ENCODE results near the gene MBD3.

Gene MBD3

DNA sequence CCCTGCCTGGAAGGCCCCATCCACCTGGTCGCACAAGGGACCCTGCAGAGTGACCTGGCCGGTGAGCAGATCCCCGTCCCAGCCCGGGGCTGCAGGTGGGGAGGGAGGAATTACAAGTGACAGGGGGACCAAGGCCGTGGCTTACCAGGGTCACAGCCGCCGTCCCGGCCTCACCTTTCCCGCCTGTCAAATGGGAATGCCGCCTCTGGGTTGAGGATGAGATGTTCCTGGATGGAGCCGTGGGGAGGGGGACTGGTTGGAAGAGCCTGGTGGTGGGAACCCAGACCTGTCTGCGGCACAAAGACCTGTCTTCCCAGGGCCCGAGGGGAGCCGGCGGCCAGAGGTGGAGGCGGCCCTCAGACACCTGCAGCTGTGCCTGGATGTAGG is 63.2 kb downstream of the MBD3 start (continued):
- TF ChIP-seq ESRRG (CRISPR knock-in tag; IDR thresholded peaks at IDR 0.05) (no peak), ZNF8 (CRISPR knock-in tag; IDR thresholded peaks at IDR 0.05) (no peak)

DNA sequence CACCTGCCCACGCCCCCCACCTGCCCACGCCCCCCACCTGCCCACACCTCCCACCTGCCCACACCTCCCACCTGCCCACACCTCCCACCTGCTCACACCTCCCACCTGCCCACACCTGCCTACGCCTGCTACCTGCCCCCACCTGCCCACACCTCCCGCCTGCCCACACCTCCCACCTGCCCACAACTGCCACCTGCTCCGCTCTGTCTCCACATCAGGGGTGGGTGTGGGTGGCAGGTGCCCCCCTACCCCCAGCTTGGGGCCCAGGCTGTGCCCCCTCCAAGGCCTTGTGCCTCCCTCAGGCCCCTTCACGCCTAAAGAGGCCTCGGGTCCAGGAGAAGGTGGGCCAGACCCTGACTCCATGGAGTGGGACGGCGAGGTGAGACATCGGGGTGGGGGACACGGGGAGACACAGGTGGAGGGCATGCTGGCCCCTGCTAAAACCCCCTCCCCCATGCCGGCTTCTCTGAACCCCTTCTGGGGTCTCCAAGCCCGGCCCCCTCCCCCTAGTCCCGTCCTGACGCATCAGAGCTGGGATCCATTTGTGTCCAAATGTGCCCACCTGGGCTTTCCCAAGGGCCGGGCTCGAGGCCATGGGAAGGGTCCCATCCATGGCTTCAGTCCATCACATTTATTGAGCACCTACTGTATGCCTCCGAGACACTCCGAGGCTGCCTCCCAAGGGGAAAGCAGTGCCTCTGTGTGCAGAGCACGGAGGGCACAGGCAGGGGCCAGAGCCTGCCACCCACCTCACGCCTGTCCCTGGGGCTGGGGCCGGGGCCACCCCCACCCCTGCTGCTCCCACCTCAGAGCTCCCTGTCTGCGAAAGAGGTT is 63.9 kb downstream of the MBD3 start:
- TF ChIP-seq SNAI2 (CRISPR knock-in tag; IDR thresholded peaks at IDR 0.05) (no peak), GLIS3 (CRISPR knock-in tag; IDR thresholded peaks at IDR 0.05) (no peak), ZFP3 (CRISPR knock-in tag; IDR thresholded peaks at IDR 0.05) (no peak), PPARA (CRISPR knock-in tag; IDR thresholded peaks at IDR 0.05; ENCODE audit: borderline replicate concordance) (no peak), ZC3H10 (CRISPR knock-in tag; IDR thresholded peaks at IDR 0.05) (no peak), BACH2 (CRISPR knock-in tag; IDR thresholded peaks at IDR 0.05; ENCODE audit: borderline replicate concordance) (no peak), TCF4 (CRISPR knock-in tag; IDR thresholded peaks at IDR 0.05; ENCODE audit: borderline replicate concordance) (no peak), OSR1 (CRISPR knock-in tag; IDR thresholded peaks at IDR 0.05) (no peak), ZNF8 (CRISPR knock-in tag; IDR thresholded peaks at IDR 0.05) (no peak), TOX (CRISPR knock-in tag; IDR thresholded peaks at IDR 0.05; ENCODE audit: borderline replicate concordance) (no peak), ZNF70 (CRISPR knock-in tag; IDR thresholded peaks at IDR 0.05) (no peak), ESRRG (CRISPR knock-in tag; IDR thresholded peaks at IDR 0.05) (no peak), RARB (CRISPR knock-in tag; IDR thresholded peaks at IDR 0.05) (no peak), CSDC2 (CRISPR knock-in tag; IDR thresholded peaks at IDR 0.05) (no peak), ISL1 (CRISPR knock-in tag; IDR thresholded peaks at IDR 0.05) (no peak), ARNTL (CRISPR knock-in tag; IDR thresholded peaks at IDR 0.05; ENCODE audit: borderline replicate concordance, low read depth) (no peak)
- TF ChIP-seq, protein P1, sequence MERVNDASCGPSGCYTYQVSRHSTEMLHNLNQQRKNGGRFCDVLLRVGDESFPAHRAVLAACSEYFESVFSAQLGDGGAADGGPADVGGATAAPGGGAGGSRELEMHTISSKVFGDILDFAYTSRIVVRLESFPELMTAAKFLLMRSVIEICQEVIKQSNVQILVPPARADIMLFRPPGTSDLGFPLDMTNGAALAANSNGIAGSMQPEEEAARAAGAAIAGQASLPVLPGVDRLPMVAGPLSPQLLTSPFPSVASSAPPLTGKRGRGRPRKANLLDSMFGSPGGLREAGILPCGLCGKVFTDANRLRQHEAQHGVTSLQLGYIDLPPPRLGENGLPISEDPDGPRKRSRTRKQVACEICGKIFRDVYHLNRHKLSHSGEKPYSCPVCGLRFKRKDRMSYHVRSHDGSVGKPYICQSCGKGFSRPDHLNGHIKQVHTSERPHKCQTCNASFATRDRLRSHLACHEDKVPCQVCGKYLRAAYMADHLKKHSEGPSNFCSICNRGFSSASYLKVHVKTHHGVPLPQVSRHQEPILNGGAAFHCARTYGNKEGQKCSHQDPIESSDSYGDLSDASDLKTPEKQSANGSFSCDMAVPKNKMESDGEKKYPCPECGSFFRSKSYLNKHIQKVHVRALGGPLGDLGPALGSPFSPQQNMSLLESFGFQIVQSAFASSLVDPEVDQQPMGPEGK (CRISPR knock-in tag; IDR thresholded peaks at IDR 0.05; ENCODE audit: borderline replicate concordance) = no peak
- TF ChIP-seq, protein P2, sequence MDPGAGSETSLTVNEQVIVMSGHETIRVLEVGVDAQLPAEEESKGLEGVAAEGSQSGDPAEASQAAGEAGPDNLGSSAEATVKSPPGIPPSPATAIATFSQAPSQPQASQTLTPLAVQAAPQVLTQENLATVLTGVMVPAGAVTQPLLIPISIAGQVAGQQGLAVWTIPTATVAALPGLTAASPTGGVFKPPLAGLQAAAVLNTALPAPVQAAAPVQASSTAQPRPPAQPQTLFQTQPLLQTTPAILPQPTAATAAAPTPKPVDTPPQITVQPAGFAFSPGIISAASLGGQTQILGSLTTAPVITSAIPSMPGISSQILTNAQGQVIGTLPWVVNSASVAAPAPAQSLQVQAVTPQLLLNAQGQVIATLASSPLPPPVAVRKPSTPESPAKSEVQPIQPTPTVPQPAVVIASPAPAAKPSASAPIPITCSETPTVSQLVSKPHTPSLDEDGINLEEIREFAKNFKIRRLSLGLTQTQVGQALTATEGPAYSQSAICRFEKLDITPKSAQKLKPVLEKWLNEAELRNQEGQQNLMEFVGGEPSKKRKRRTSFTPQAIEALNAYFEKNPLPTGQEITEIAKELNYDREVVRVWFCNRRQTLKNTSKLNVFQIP (CRISPR knock-in tag; IDR thresholded peaks at IDR 0.05; ENCODE audit: borderline replicate concordance, low read depth) = no peak
- TF ChIP-seq, protein P3, sequence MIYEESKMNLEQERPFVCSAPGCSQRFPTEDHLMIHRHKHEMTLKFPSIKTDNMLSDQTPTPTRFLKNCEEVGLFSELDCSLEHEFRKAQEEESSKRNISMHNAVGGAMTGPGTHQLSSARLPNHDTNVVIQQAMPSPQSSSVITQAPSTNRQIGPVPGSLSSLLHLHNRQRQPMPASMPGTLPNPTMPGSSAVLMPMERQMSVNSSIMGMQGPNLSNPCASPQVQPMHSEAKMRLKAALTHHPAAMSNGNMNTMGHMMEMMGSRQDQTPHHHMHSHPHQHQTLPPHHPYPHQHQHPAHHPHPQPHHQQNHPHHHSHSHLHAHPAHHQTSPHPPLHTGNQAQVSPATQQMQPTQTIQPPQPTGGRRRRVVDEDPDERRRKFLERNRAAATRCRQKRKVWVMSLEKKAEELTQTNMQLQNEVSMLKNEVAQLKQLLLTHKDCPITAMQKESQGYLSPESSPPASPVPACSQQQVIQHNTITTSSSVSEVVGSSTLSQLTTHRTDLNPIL (CRISPR knock-in tag; IDR thresholded peaks at IDR 0.05; ENCODE audit: low read depth) = no peak
- no peak for ATAC-seq

DNA sequence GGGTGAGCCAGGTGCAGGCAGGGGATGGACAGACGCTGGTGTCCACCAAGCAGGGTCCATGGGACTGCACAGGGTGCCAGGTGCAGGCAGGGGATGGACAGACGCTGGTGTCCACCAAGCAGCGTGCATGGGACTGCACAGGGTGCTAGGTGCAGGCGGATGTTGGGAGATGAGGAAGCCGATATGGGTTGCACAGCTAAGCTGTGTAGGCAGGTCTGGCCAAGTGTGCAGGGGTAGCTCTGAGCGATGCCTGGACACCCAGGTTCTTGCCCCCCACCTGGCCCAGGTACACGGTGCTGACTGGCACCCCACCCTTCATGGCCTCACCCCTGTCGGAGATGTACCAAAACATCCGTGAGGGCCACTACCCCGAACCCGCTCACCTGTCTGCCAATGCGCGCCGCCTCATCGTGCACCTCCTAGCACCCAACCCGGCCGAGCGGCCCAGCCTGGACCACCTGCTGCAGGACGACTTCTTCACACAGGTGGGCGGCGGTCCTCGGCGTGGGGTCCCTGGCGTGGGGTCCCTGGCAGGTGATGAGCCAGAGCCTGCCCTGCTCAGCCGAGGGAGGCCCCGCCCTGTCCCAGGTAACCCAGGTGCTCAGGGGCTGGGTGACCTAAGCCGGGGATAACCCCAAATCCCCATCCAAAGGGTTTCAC is 64.9 kb downstream of the MBD3 start:
- ATAC-seq = no peak
- TF ChIP-seq ZFP3 (CRISPR knock-in tag; IDR thresholded peaks at IDR 0.05) (no peak), ARNTL (CRISPR knock-in tag; IDR thresholded peaks at IDR 0.05; ENCODE audit: borderline replicate concordance, low read depth) (no peak)

DNA sequence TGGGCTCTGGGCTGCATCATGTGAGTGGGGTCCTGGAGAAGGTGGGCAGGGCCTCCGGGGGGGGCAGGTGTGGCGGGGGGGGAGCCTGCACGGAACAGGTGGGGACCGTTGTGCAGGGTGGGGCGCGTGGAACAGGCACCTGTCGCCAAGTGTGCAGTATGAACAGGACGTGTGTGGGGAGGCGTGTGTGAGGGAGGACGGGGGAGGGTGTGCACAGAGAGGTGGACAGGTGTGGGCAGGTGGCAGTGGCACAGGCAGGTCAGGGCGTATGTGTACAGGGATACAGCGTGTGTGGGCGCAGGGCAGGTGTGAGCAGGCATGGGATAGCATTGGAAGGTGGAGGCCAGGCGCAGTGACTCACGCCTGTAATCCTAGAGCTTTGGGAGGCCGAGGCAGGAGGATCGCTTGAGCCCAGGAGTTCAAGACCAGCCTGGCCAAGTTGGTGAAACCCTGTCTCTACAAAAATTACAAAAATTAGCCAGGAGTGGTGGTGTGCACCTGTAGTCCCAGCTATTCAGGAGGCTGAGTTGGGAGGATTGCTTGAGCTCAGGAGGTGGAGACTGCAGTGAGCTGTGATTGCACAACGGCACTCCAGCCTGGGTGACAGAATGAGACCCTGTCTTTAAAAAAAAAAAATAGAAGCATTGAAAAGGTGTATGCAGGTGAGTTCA is 65.6 kb downstream of the MBD3 start:
- ATAC-seq = no peak
- no peak for TF ChIP-seq ZC3H10 (CRISPR knock-in tag; IDR thresholded peaks at IDR 0.05)
- TF ChIP-seq PPARA (CRISPR knock-in tag; IDR thresholded peaks at IDR 0.05; ENCODE audit: borderline replicate concordance) = no peak
- TF ChIP-seq BACH2 (CRISPR knock-in tag; IDR thresholded peaks at IDR 0.05; ENCODE audit: borderline replicate concordance) = no peak
- TF ChIP-seq OSR1 (CRISPR knock-in tag; IDR thresholded peaks at IDR 0.05) = no peak
- no peak for TF ChIP-seq ZNF8 (CRISPR knock-in tag; IDR thresholded peaks at IDR 0.05)
- TF ChIP-seq, protein P4, sequence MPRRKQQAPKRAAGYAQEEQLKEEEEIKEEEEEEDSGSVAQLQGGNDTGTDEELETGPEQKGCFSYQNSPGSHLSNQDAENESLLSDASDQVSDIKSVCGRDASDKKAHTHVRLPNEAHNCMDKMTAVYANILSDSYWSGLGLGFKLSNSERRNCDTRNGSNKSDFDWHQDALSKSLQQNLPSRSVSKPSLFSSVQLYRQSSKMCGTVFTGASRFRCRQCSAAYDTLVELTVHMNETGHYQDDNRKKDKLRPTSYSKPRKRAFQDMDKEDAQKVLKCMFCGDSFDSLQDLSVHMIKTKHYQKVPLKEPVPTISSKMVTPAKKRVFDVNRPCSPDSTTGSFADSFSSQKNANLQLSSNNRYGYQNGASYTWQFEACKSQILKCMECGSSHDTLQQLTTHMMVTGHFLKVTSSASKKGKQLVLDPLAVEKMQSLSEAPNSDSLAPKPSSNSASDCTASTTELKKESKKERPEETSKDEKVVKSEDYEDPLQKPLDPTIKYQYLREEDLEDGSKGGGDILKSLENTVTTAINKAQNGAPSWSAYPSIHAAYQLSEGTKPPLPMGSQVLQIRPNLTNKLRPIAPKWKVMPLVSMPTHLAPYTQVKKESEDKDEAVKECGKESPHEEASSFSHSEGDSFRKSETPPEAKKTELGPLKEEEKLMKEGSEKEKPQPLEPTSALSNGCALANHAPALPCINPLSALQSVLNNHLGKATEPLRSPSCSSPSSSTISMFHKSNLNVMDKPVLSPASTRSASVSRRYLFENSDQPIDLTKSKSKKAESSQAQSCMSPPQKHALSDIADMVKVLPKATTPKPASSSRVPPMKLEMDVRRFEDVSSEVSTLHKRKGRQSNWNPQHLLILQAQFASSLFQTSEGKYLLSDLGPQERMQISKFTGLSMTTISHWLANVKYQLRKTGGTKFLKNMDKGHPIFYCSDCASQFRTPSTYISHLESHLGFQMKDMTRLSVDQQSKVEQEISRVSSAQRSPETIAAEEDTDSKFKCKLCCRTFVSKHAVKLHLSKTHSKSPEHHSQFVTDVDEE (CRISPR knock-in tag; IDR thresholded peaks at IDR 0.05) = no peak
